Measurements from ENCODE around the gene ANXA8L1.
"Not testable (repeated sequence)": the region's sequence is repeated elsewhere in the genome, so short reads cannot be mapped to it uniquely, and the experiment has no call there.

ANXA8L1 gene

GRCh38 chr10:46375406-46375805 lies at the start of gene ANXA8L1:
Gene ANXA8L1 (plus strand): TSS chr10:46375776. CDS start chr10:46375852, 76 bp downstream.
- H3K4me1 ChIP-seq (ENCODE audit: insufficient read depth, low read length); H3K36me3 ChIP-seq (ENCODE audit: insufficient read depth, low read length); H3K9ac ChIP-seq (ENCODE audit: low read length); H3K27ac ChIP-seq (ENCODE audit: low read depth, low read length); H3K9me3 ChIP-seq (ENCODE audit: low read length); H3K27me3 ChIP-seq (ENCODE audit: control insufficient read depth in 1 of 2, insufficient read depth in 2 of 2, low read length in 2 of 2); H3K4me3 ChIP-seq (ENCODE audit: low read depth in 1 of 2, low read length in 2 of 2): not testable (repeated sequence)

GRCh38 chr10:46326066-46326465 lies 49.5 kb upstream of the ANXA8L1 start:
- H3K4me3 ChIP-seq (ENCODE audit: low read depth in 1 of 2, low read length in 2 of 2) = no peak overlapping the region
- no peaks in the 10 kb centered on the region for H3K4me1 ChIP-seq (ENCODE audit: insufficient read depth, low read length)
- no peak overlapping the region for H3K27ac ChIP-seq (ENCODE audit: low read depth, low read length)
- H3K9ac ChIP-seq (ENCODE audit: low read length) = no peak overlapping the region
- no peaks in the 10 kb centered on the region for H3K36me3 ChIP-seq (ENCODE audit: insufficient read depth, low read length)
- H3K27me3 ChIP-seq (ENCODE audit: control insufficient read depth in 1 of 2, insufficient read depth in 2 of 2, low read length in 2 of 2) = no peaks in the 10 kb centered on the region
- no peaks in the 10 kb centered on the region for H3K9me3 ChIP-seq (ENCODE audit: low read length)

- Histone ChIP-seq H3K27ac (ENCODE audit: low read depth, low read length) (no peak overlapping the region), H3K27me3 (ENCODE audit: control insufficient read depth in 1 of 2, insufficient read depth in 2 of 2, low read length in 2 of 2) (no peaks in the 10 kb centered on the region), H3K9me3 (ENCODE audit: low read length) (no peaks in the 10 kb centered on the region), H3K9ac (ENCODE audit: low read length) (no peak overlapping the region), H3K4me1 (ENCODE audit: insufficient read depth, low read length) (no peaks in the 10 kb centered on the region), H3K4me3 (ENCODE audit: low read depth in 1 of 2, low read length in 2 of 2) (no peak overlapping the region), H3K36me3 (ENCODE audit: insufficient read depth, low read length) (no peaks in the 10 kb centered on the region)
These were observed 48.6 kb upstream of the ANXA8L1 start for GRCh38 chr10:46326971-46327370.

- no peak overlapping the region for H3K9ac ChIP-seq (ENCODE audit: low read length)
- no peak overlapping the region for H3K4me3 ChIP-seq (ENCODE audit: low read depth in 1 of 2, low read length in 2 of 2)
- H3K27me3 ChIP-seq (ENCODE audit: control insufficient read depth in 1 of 2, insufficient read depth in 2 of 2, low read length in 2 of 2) = no peaks in the 10 kb centered on the region
- H3K4me1 ChIP-seq (ENCODE audit: insufficient read depth, low read length) = no peaks in the 10 kb centered on the region
- no peak overlapping the region for H3K27ac ChIP-seq (ENCODE audit: low read depth, low read length)
- no peaks in the 10 kb centered on the region for H3K36me3 ChIP-seq (ENCODE audit: insufficient read depth, low read length)
- no peaks in the 10 kb centered on the region for H3K9me3 ChIP-seq (ENCODE audit: low read length)
These were observed 47.9 kb upstream of the ANXA8L1 start for GRCh38 chr10:46327685-46328084.

GRCh38 chr10:46328853-46329689 lies 46.5 kb upstream of the ANXA8L1 start:
- Histone ChIP-seq H3K36me3 (ENCODE audit: insufficient read depth, low read length) (no peaks in the 10 kb centered on the region), H3K27ac (ENCODE audit: low read depth, low read length) (no peak overlapping the region), H3K9me3 (ENCODE audit: low read length) (no peaks in the 10 kb centered on the region), H3K4me1 (ENCODE audit: insufficient read depth, low read length) (no peaks in the 10 kb centered on the region), H3K9ac (ENCODE audit: low read length) (no peak overlapping the region), H3K27me3 (ENCODE audit: control insufficient read depth in 1 of 2, insufficient read depth in 2 of 2, low read length in 2 of 2) (no peaks in the 10 kb centered on the region), H3K4me3 (ENCODE audit: low read depth in 1 of 2, low read length in 2 of 2) (no peak overlapping the region)

- H3K9ac ChIP-seq (ENCODE audit: low read length) = no peak overlapping the region
These were observed 45.9 kb upstream of the ANXA8L1 start for GRCh38 chr10:46329690-46330016.

GRCh38 chr10:46330894-46331293 lies 44.7 kb upstream of the ANXA8L1 start:
- Histone ChIP-seq H3K9me3 (ENCODE audit: low read length) (no peaks in the 10 kb centered on the region), H3K27me3 (ENCODE audit: control insufficient read depth in 1 of 2, insufficient read depth in 2 of 2, low read length in 2 of 2) (no peaks in the 10 kb centered on the region), H3K36me3 (ENCODE audit: insufficient read depth, low read length) (no peaks in the 10 kb centered on the region), H3K27ac (ENCODE audit: low read depth, low read length) (no peak overlapping the region), H3K4me1 (ENCODE audit: insufficient read depth, low read length) (no peaks in the 10 kb centered on the region), H3K9ac (ENCODE audit: low read length) (no peak overlapping the region), H3K4me3 (ENCODE audit: low read depth in 1 of 2, low read length in 2 of 2) (no peak overlapping the region)

More at GRCh38 chr10:46329690-46330016, 45.9 kb upstream of the ANXA8L1 start:
- Histone ChIP-seq H3K4me1 (ENCODE audit: insufficient read depth, low read length) (no peaks in the 10 kb centered on the region), H3K27me3 (ENCODE audit: control insufficient read depth in 1 of 2, insufficient read depth in 2 of 2, low read length in 2 of 2) (no peaks in the 10 kb centered on the region), H3K27ac (ENCODE audit: low read depth, low read length) (no peak overlapping the region), H3K4me3 (ENCODE audit: low read depth in 1 of 2, low read length in 2 of 2) (no peak overlapping the region), H3K9me3 (ENCODE audit: low read length) (no peaks in the 10 kb centered on the region), H3K36me3 (ENCODE audit: insufficient read depth, low read length) (no peaks in the 10 kb centered on the region)

GRCh38 chr10:46365484-46365883 lies 10.1 kb upstream of the ANXA8L1 start:
- H3K27ac ChIP-seq (ENCODE audit: low read depth, low read length); H3K4me1 ChIP-seq (ENCODE audit: insufficient read depth, low read length); H3K9ac ChIP-seq (ENCODE audit: low read length); H3K36me3 ChIP-seq (ENCODE audit: insufficient read depth, low read length); H3K9me3 ChIP-seq (ENCODE audit: low read length); H3K4me3 ChIP-seq (ENCODE audit: low read depth in 1 of 2, low read length in 2 of 2); H3K27me3 ChIP-seq (ENCODE audit: control insufficient read depth in 1 of 2, insufficient read depth in 2 of 2, low read length in 2 of 2): not testable (repeated sequence)

- H3K36me3 ChIP-seq (ENCODE audit: insufficient read depth, low read length); H3K27me3 ChIP-seq (ENCODE audit: control insufficient read depth in 1 of 2, insufficient read depth in 2 of 2, low read length in 2 of 2); H3K4me3 ChIP-seq (ENCODE audit: low read depth in 1 of 2, low read length in 2 of 2); H3K9me3 ChIP-seq (ENCODE audit: low read length); H3K4me1 ChIP-seq (ENCODE audit: insufficient read depth, low read length); H3K9ac ChIP-seq (ENCODE audit: low read length); H3K27ac ChIP-seq (ENCODE audit: low read depth, low read length): not testable (repeated sequence)
These were observed 8.4 kb upstream of the ANXA8L1 start for GRCh38 chr10:46367209-46367608.

GRCh38 chr10:46367666-46368240 lies 7.8 kb upstream of the ANXA8L1 start:
- H3K4me3 ChIP-seq (ENCODE audit: low read depth in 1 of 2, low read length in 2 of 2); H3K36me3 ChIP-seq (ENCODE audit: insufficient read depth, low read length); H3K27ac ChIP-seq (ENCODE audit: low read depth, low read length); H3K9ac ChIP-seq (ENCODE audit: low read length); H3K27me3 ChIP-seq (ENCODE audit: control insufficient read depth in 1 of 2, insufficient read depth in 2 of 2, low read length in 2 of 2); H3K9me3 ChIP-seq (ENCODE audit: low read length); H3K4me1 ChIP-seq (ENCODE audit: insufficient read depth, low read length): not testable (repeated sequence)

GRCh38 chr10:46368956-46369355 lies 6.6 kb upstream of the ANXA8L1 start:
- H3K36me3 ChIP-seq (ENCODE audit: insufficient read depth, low read length); H3K9ac ChIP-seq (ENCODE audit: low read length); H3K4me1 ChIP-seq (ENCODE audit: insufficient read depth, low read length); H3K9me3 ChIP-seq (ENCODE audit: low read length); H3K4me3 ChIP-seq (ENCODE audit: low read depth in 1 of 2, low read length in 2 of 2); H3K27me3 ChIP-seq (ENCODE audit: control insufficient read depth in 1 of 2, insufficient read depth in 2 of 2, low read length in 2 of 2); H3K27ac ChIP-seq (ENCODE audit: low read depth, low read length): not testable (repeated sequence)

- H3K4me3 ChIP-seq (ENCODE audit: low read depth in 1 of 2, low read length in 2 of 2); H3K9me3 ChIP-seq (ENCODE audit: low read length); H3K27ac ChIP-seq (ENCODE audit: low read depth, low read length); H3K9ac ChIP-seq (ENCODE audit: low read length); H3K4me1 ChIP-seq (ENCODE audit: insufficient read depth, low read length); H3K27me3 ChIP-seq (ENCODE audit: control insufficient read depth in 1 of 2, insufficient read depth in 2 of 2, low read length in 2 of 2); H3K36me3 ChIP-seq (ENCODE audit: insufficient read depth, low read length): not testable (repeated sequence)
These were observed 1.2 kb upstream of the ANXA8L1 start for GRCh38 chr10:46374410-46374809.

All from muscle layer of colon (tissue), 2 donors.